Fibroblast of skin of abdomen (primary cell): ENCODE results near the gene HSD17B1. TPM values are rescaled to one million over a fixed set of nuclear protein-coding genes. Genes with fewer than 3 reads are reported as not detected.
A peak's percentile ranks its signal among the peaks of the same experiment; 100 is the strongest.
"Not testable (repeated sequence)": the region's sequence is repeated elsewhere in the genome, so short reads cannot be mapped to it uniquely, and the experiment has no call there.

ENCODE experiments used
- DNase-seq: peaks from one replicate; pipeline ENCODE4 v3.0.0-alpha.2; 2013
- polyA plus RNA-seq, 2 experiments: library from polyadenylated mRNA; unstranded; fragments of 120-200 nt; gene quantifications; one replicate each; pipeline ENCODE4 v1.2.1, GENCODE V29; 2013; ENCODE audit not compliant: insufficient read length in 2 of 2

Gene HSD17B1
- polyA plus RNA-seq (2013, experiment 1 of 2; ENCODE audit: insufficient read length), result 3.0 TPM
- 2.3 TPM for polyA plus RNA-seq (2013, experiment 2 of 2; ENCODE audit: insufficient read length)

GRCh38 chr17:42552736-42553135, at the start of gene HSD17B1:
HSD17B1 (plus strand) TSS chr17:42552923; CDS start chr17:42552934, 11 bp downstream.
- DNase-seq, result not testable (repeated sequence)

DNA sequence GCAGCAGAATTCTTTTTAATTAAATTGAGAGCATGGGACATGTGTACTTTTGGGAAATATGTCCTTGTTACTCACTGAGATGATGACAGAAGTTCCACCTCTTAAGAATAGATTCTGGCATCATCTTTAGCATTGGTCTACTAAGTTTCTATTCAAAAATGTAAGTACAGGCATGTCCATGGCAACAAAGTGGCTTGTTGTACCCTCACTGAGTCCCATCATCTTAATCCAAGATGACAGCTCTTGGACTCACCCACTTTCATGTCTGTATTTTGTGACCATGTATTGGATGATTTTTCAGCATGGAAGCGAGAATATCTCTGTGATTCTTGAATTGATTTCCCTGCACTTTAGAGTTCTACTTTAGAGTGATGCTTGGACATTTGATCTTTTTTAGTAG, 49.8 kb upstream of the HSD17B1 start:
- no peak for DNase-seq

- DNase-seq, result no peak
Measured at GRCh38 chr17:42507671-42508070, 45.1 kb upstream of the HSD17B1 start.

DNA sequence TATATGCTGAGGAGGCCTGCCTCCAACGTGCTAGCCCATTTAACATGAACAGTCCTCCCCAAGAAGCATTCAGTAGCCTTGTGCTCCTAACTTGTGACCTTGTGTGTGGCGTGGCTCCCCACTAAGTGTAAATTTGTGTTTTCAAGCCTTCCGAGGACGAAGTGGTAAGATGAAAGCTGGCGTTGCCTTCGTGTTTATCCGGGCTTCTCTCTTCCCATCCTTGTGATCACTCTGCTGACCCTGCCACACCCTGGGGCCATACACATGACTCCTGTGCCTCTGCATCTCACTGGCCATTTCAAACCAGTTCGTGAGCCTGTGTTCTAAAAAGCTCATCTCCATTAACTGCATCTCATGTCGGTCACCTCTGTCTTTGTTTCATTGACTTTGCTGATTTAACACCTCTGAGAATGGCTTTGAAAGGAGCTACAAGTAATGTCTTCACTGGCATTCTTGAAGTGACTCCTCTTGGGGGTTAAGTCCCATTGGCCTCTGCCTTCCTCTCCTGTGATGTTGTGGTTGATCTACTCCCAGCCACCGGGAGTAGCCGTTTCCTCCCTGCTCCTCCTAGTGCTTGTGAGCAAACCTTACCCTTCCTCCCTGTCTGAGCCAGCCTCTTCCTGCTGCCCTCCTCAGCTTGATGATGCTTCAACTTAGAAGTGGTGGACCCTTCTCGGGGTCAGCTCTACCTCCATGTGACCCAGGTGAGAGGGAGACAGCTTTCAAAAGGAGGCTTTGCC, 44.1 kb upstream of the HSD17B1 start:
- DNase-seq, result no peak

DNA sequence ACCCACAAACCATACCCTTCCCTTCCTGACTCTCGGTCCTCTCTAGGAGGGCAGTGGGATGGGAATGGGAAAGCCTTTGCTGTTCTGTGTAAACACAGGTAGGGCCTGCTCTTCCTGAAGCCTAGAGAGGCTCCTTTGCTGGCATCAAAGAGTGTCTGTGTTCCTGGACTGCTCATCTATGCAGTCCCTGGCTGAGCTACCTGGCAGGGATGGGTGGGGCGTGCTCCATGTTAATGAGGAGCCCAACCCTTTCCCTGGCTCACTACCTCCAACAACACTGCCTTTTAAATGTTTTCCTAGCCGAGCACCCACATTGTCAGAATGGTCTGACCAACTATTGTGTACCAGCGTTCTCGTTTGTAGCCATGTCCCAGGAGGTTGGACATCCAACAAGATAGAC, 43.3 kb upstream of the HSD17B1 start:
- no peak for DNase-seq

DNA sequence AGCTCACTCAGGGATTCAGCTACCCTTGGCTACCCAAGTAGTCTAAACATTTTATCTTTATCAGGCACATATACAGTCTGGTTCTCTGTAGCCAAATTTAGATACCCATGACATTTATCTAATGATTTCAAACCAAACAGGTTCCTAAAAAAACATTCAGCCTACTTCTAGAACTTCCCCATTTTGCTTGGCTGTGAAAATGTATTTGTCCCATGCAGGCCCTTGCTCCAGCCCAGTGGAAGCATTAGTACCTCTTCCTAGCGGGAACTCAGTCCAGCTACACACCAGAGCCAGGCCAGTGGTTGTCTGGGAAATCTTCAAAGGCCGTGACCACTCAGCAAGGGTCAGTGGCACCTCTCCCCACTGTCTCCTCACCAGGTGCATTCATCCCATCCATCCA, 42.9 kb upstream of the HSD17B1 start:
- no peak for DNase-seq

DNA sequence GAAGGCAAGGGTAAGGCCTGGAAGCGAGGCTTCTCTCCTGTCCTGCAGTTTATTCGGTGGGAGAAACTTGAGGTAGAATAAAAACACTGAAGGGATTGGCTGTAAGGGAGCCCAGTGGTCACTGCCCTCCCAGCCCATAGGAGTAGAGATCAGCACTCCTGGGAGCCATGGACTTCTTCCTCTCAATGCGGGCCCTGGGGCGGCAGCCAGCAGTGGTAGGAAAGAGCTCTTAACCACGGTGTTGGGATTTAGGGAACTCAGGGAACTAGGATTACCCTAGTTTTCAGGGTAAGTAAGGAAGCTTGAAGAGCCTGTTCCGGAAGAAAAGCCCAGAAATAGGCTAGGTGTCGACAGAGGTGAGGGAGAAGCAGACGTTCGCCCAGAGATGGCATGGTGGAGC, 40.5 kb upstream of the HSD17B1 start:
- DNase-seq, result no peak

- DNase-seq, result no peak
Measured at GRCh38 chr17:42512733-42513251, 39.9 kb upstream of the HSD17B1 start.

- DNase-seq, result no peak
Measured at GRCh38 chr17:42513686-42514085, 39.0 kb upstream of the HSD17B1 start.

DNA sequence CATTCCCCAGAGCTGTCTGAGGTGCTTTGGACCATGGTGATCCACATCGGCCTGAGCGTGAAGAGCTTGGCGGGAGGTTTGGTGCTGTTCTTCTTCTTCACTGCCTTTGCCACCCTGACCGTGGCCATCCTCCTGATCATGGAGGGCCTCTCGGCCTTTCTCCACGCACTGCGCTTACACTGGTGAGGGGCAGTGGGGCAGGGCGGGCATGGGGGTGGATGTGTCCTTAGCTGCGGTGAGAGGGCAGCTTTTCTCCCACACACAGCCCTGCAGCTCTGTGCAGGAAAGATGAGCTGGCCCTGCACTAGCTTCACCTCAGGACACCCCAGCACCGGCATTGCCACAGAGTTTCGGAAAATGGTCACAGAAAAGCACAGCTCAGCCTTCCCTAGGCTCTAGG, 38.4 kb upstream of the HSD17B1 start:
- no peak for DNase-seq

GRCh38 chr17:42514867-42515266, 37.9 kb upstream of the HSD17B1 start:
- DNase-seq, result no peak

- DNase-seq, result peak; percentile 93
Measured at GRCh38 chr17:42517516-42517915, 35.2 kb upstream of the HSD17B1 start.

DNA sequence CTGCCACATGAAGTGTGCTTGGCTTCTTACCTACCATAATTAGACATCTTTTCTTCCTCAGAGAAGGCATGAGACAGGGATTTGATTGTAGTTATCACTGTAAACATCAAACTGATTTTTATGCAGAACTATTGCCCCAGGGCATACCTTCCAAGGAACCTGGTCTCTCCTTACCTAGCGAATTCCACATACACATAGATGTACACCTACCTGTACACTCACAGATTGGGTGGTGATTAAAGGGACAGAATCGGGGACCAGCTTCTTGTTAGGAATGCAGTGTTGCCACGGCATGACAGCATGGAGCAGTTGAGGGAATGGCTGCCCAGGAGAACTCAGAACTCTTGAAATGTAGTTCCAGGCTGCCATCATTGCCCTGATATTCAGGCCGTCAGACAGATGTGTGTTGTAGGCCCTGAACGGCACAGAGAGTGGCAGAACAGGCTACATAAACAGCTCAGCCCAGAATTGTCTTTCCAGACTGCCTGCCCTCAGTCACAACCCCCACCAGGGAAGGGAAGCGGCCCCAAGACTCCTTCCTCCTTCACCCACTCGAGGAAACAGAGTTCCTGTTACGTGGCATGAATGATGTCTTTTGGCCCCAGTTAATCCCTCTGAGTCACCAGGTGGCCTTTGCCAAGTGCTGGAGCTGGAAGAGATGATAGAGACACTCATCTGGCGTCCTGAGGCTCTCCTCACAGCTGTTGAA, 34.5 kb upstream of the HSD17B1 start:
- peak; percentile 98 for DNase-seq

- peak; percentile 40 for DNase-seq
Measured at GRCh38 chr17:42518755-42519545, 33.8 kb upstream of the HSD17B1 start.

GRCh38 chr17:42519546-42520491, 32.9 kb upstream of the HSD17B1 start:
- DNase-seq, result peak; percentile 100

DNA sequence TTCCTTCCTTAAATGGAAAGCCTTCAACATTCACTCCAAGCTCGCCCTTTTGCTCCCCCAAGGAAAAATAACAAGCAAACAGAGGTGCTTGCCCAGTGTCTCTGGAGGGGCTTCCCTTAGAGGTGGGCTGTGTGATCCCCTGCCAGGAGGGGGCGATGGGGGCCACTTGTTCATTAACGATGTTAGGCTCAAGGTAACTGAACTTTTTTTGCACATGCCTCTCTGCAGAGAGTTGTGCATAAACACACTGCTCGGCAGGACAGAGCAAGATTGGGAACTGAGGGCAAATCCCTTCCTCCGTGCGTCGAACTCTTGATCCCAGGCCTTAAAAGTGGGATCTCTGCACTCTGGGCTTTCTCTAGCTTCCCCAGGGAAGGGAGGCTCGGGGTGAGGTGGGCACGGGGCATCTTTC, 32.2 kb upstream of the HSD17B1 start:
- no peak for DNase-seq

- peak; percentile 10 for DNase-seq
Measured at GRCh38 chr17:42521036-42521435, 31.7 kb upstream of the HSD17B1 start.

DNA sequence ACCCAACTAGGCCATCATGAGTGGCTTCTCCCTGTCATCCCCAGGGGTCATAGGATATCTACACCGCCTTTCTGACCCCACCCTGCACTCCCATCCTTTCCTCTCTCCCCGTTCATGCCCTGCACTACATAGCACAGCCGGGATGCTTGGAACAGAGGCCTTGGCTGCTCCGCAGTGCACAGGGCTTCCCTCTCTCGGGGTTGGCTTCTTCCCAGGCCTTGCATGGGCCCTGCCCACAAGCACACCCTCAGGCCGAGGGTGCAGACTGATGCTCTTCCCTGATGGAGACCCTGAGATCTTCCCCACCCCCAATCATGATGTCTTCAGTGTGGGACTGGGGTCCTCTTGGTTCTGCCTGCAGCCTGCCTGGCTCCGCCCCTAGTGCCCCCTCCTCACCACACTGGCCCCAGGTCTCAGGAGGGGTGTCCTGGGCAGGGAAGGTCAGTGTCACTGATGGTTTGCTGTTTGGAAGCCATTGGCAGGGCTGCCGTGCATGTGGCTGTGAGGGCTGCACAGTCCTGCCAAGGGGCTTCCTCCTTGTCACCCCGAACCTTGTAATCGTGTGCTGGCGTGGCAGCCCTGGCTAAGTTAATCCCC, 31.0 kb upstream of the HSD17B1 start:
- DNase-seq, result peak; percentile 6

GRCh38 chr17:42522263-42522790, 30.4 kb upstream of the HSD17B1 start:
- DNase-seq, result no peak

GRCh38 chr17:42522798-42523278, 29.9 kb upstream of the HSD17B1 start:
- no peak for DNase-seq

GRCh38 chr17:42525221-42525620, 27.5 kb upstream of the HSD17B1 start:
- DNase-seq, result peak; percentile 97
